Measurements from ENCODE around the gene ETF1. TPM values are rescaled to one million over a fixed set of nuclear protein-coding genes. Genes with fewer than 3 reads are reported as not detected.

The ETF1 gene
- total and polyA plus RNA-seq, 9 of the 15 experiments (the other 6 are each of a cell fraction or from before 2014, with no cell fraction given): 53.7 to 209 (median 164) TPM

DNA sequence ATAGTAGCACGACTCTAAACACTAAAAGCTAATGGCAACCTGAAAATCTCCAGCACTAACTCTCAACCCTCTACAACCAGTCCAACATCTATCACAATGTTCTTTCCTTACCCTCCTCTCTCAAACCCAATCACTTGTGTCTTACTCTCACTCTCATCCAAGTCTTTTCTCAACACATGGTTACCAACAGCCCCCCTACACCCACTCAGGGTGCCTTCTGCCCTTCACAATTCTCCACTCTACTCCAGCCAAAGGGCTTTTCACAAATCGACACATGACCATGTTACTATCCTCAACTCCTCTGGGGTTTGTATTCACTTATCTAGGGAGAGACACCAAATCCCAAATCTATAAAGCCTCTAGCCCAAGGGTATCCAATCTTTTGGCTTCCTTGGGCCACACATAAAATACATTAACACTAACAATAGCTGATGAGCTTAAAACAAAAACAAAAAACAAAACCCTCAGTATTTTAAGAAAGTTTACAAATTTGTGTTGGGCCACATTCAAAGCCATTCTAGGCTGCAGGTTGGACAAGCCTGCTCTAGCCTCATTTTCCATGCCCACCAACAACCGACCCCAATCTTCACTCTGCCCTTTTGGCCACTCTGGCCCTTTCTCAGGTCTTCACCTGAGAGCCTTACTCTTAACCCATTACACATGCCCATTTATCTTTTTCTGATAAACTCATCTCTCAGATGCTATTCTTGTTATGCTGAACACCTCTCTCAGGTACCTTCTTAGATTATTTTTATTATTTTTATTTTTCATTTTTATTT lies 20.5 kb upstream of the ETF1 start:
- BruUV-seq (replicated peaks): no TSS peak
- Histone ChIP-seq H3K9me3 (replicated peaks; ENCODE audit: control insufficient read depth, insufficient read depth, low read depth, low read length) (no peaks in the 10 kb centered on the region), H2AFZ (ENCODE audit: low read depth, low read length) (no peak overlapping the region), H3K9me1 (ENCODE audit: control insufficient read depth, insufficient read depth, low read length) (no peaks in the 10 kb centered on the region), H3K27me3 (ENCODE audit: control insufficient read depth in 2 of 2, insufficient read depth in 2 of 2, low read length in 2 of 2) (no peaks in the 10 kb centered on the region), H3K27ac (ENCODE audit: extremely low read depth, low read depth, low read length) (no peak overlapping the region), H4K20me1 (replicated peaks; ENCODE audit: control insufficient read depth, insufficient read depth, low read length) (peaks cover 9% of the 10 kb centered on the region), H3K4me3 (no peak overlapping the region), H3K79me2 (ENCODE audit: control insufficient read depth, insufficient read depth, low read length) (peaks cover 78% of the 10 kb centered on the region), H3K4me1 (replicated peaks in 1 of 2; ENCODE audit: control insufficient read depth in 2 of 2, insufficient read depth in 2 of 2, low read length in 2 of 2) (no peaks in the 10 kb centered on the region), H3K4me2 (ENCODE audit: insufficient read depth, low read length) (no peak overlapping the region), H3K9ac (ENCODE audit: insufficient read depth in 1 of 2, low read depth in 2 of 2, low read length in 2 of 2) (no peak overlapping the region), H3K36me3 (ENCODE audit: control insufficient read depth, insufficient read depth, low read length) (peaks cover 95% of the 10 kb centered on the region)
- peak in 1 of 4 experiments; percentile 11 for DNase-seq (ENCODE audit: extremely low read depth in 1 of 4, low spot score in 3 of 4)
- POLR2A ChIA-PET: interaction anchor here (1.4 to 2.8 kb wide), 7 partner anchors 8 to 20 kb away, joined by 3 to 15 read pairs (median 8); partner anchors contain the start of genes ETF1 and HSPA9
- CTCF ChIA-PET (ENCODE audit: low intra/inter-chr PET ratio): no interaction called here
- 88% methylated on average over 3 of the region's 3 CpGs for WGBS (ENCODE audit: insufficient coverage, low coverage, missing lambda C conversion rate)
- in situ Hi-C loops (cut with MboI): no loop called here
- intact Hi-C loops (cut with micrococcal nuclease): no loop called here
- TF ChIP-seq POLR2AphosphoS5 (IDR thresholded peaks at IDR 0.05; ENCODE audit: control insufficient read depth, insufficient read depth, low read depth, low read length): peak; percentile 23; the same call in 1 of the 2 replicates
- TF ChIP-seq CC2D1A (IDR thresholded peaks at IDR 0.05): no peak
- TF ChIP-seq HDAC1 (IDR thresholded peaks at IDR 0.05): no peak
- peak; percentile 58 for TF ChIP-seq POLR2B (IDR thresholded peaks at IDR 0.05; ENCODE audit: low read depth, partially characterized antibody)
- TF ChIP-seq THRB (CRISPR knock-in tag; conservative IDR thresholded peaks at IDR 0.05): peak; percentile 79
- peak; percentile 61; the same call in 1 of the 2 replicates for TF ChIP-seq SUPT5H (IDR thresholded peaks at IDR 0.05)
- TF ChIP-seq ZBTB26 (CRISPR knock-in tag; IDR thresholded peaks at IDR 0.05): peak; percentile 22; the same call in 1 of the 2 replicates
- peak; percentile 14; the same call in 1 of the 2 replicates for TF ChIP-seq HBP1 (CRISPR knock-in tag; IDR thresholded peaks at IDR 0.05)
- TF ChIP-seq PURB (CRISPR knock-in tag; IDR thresholded peaks at IDR 0.05; ENCODE audit: low read depth): no peak
- no peak for TF ChIP-seq ZNF551 (CRISPR knock-in tag; IDR thresholded peaks at IDR 0.05)
- TF ChIP-seq SAP30 (IDR thresholded peaks at IDR 0.05; ENCODE audit: borderline replicate concordance, insufficient read depth, low read depth, low read length, poor library complexity, severe bottlenecking): no peak
- TF ChIP-seq POLR2A (conservative IDR thresholded peaks at IDR 0.05): peak; percentile 62
- no peak for TF ChIP-seq PHB2 (IDR thresholded peaks at IDR 0.05; ENCODE audit: low read depth)
- no peak for TF ChIP-seq ZNF830 (CRISPR knock-in tag; IDR thresholded peaks at IDR 0.05)
- no peak for TF ChIP-seq JUND (IDR thresholded peaks at IDR 0.05; ENCODE audit: borderline replicate concordance, low read depth, low read length)
- TF ChIP-seq JUND (tag; IDR thresholded peaks at IDR 0.05; ENCODE audit: borderline replicate concordance, low read depth, low read length): no peak
- peak; percentile 12 for ATAC-seq
- FAIRE-seq: no peak
